HG02870 (cell line): ENCODE measurements around the gene RBMS3.
A peak's percentile ranks its signal among the peaks of the same experiment; 100 is the strongest.
"Not testable (repeated sequence)": the region's sequence is repeated elsewhere in the genome, so short reads cannot be mapped to it uniquely, and the experiment has no call there.

ENCODE experiments used
- ATAC-seq: cut with Tn5 transposase; IDR thresholded peaks from one replicate; pipeline ENCODE4 v1.9.1; 2021; ENCODE audit warnings: mild to moderate bottlenecking, moderate library complexity; ENCODE audit not compliant: unreplicated experiment

The RBMS3 gene

GRCh38 chr3:29473481-29474170 is 192.8 kb downstream of the RBMS3 start:
- ATAC-seq: not testable (repeated sequence)

GRCh38 chr3:29475305-29475840 is 194.5 kb downstream of the RBMS3 start:
- ATAC-seq: no peak

- no peak for ATAC-seq
Measured at GRCh38 chr3:29475854-29476253, 195.0 kb downstream of the RBMS3 start.

- ATAC-seq: no peak
Measured at GRCh38 chr3:29478611-29479010, 197.7 kb downstream of the RBMS3 start.

- peak; percentile 12 for ATAC-seq
Measured at GRCh38 chr3:29481249-29481648, 200.4 kb downstream of the RBMS3 start.

- ATAC-seq: peak; percentile 49
Measured at GRCh38 chr3:29481969-29482767, 201.3 kb downstream of the RBMS3 start.

GRCh38 chr3:29484633-29485032 is 203.8 kb downstream of the RBMS3 start:
- ATAC-seq: no peak

GRCh38 chr3:29486096-29486495 is 205.2 kb downstream of the RBMS3 start:
- ATAC-seq: peak; percentile 53

- ATAC-seq: no peak
Measured at GRCh38 chr3:29486917-29487316, 206.0 kb downstream of the RBMS3 start.

GRCh38 chr3:29488922-29489321 is 208.1 kb downstream of the RBMS3 start:
- no peak for ATAC-seq

- no peak for ATAC-seq
Measured at GRCh38 chr3:29493109-29493508, 212.2 kb downstream of the RBMS3 start.

- no peak for ATAC-seq
Measured at GRCh38 chr3:29494305-29495036, 213.6 kb downstream of the RBMS3 start.

GRCh38 chr3:29497282-29497681 is 216.4 kb downstream of the RBMS3 start:
- ATAC-seq: no peak

- no peak for ATAC-seq
Measured at GRCh38 chr3:29502771-29503170, 221.9 kb downstream of the RBMS3 start.

- no peak for ATAC-seq
Measured at GRCh38 chr3:29503314-29503713, 222.4 kb downstream of the RBMS3 start.

GRCh38 chr3:29503958-29504357 is 223.1 kb downstream of the RBMS3 start:
- ATAC-seq: no peak

GRCh38 chr3:29506502-29506901 is 225.6 kb downstream of the RBMS3 start:
- ATAC-seq: no peak

- ATAC-seq: no peak
Measured at GRCh38 chr3:29511701-29512100, 230.8 kb downstream of the RBMS3 start.

- ATAC-seq: no peak
Measured at GRCh38 chr3:29512641-29513040, 231.8 kb downstream of the RBMS3 start.

GRCh38 chr3:29513236-29513635 is 232.4 kb downstream of the RBMS3 start:
- no peak for ATAC-seq

- no peak for ATAC-seq
Measured at GRCh38 chr3:29514170-29514569, 233.3 kb downstream of the RBMS3 start.
